H9 (cell line): ENCODE data around the gene CDC45. TPM values are rescaled to one million over a fixed set of nuclear protein-coding genes. Genes with fewer than 3 reads are reported as not detected.

ENCODE experiments used
- DNase-seq: peaks from one replicate; pipeline ENCODE4 v3.0.0-alpha.2; 2017
- H2AFZ ChIP-seq: one replicate; pipeline ENCODE4 v1.6.1; 2013; ENCODE audit warnings: mild to moderate bottlenecking, low read length, control low read depth, moderate library complexity
- H2AK5ac ChIP-seq: 2 replicates; pipeline ENCODE4 v1.6.1; 2013; ENCODE audit warnings: low read length, control low read depth, mixed read lengths; ENCODE audit not compliant: insufficient read length
- H2BK120ac ChIP-seq: one replicate; pipeline ENCODE4 v1.6.1; 2013; ENCODE audit warnings: low read depth, mild to moderate bottlenecking, low read length, control low read depth, inconsistent platforms; ENCODE audit not compliant: poor library complexity, severe bottlenecking
- H2BK12ac ChIP-seq: 2 replicates; pipeline ENCODE4 v1.6.1; 2013; ENCODE audit warnings: low read length, control low read depth, mixed read lengths, low read depth; ENCODE audit not compliant: insufficient read length
- H2BK15ac ChIP-seq: 2 replicates; pipeline ENCODE4 v1.6.1; 2013; ENCODE audit warnings: low read depth, low read length, control low read depth
- H2BK20ac ChIP-seq: one replicate; pipeline ENCODE4 v1.6.1; 2013; ENCODE audit warnings: low read depth, mild to moderate bottlenecking, low read length, control low read depth, inconsistent platforms; ENCODE audit not compliant: poor library complexity, severe bottlenecking
- H2BK5ac ChIP-seq: 2 replicates; pipeline ENCODE4 v1.6.1; 2013; ENCODE audit warnings: low read length, control low read depth, mixed read lengths; ENCODE audit not compliant: insufficient read length
- H3K14ac ChIP-seq: 2 replicates; pipeline ENCODE4 v1.6.1; 2013; ENCODE audit warnings: low read length, control low read depth; ENCODE audit not compliant: insufficient read depth
- H3K18ac ChIP-seq: 2 replicates; pipeline ENCODE4 v1.6.1; 2013; ENCODE audit warnings: low read depth, mild to moderate bottlenecking, mixed read lengths, low read length, control low read depth; ENCODE audit not compliant: insufficient read length
- H3K23ac ChIP-seq: 2 replicates; pipeline ENCODE4 v1.6.1; 2013; ENCODE audit warnings: low read length, control low read depth, mixed read lengths, low read depth; ENCODE audit not compliant: insufficient read length
- H3K23me2 ChIP-seq: 2 replicates; pipeline ENCODE4 v1.6.1; 2013; ENCODE audit warnings: low read depth, mild to moderate bottlenecking, mixed read lengths, low read length, control low read depth; ENCODE audit not compliant: insufficient read length, poor library complexity, severe bottlenecking
- H3K27ac ChIP-seq: 2 replicates; pipeline ENCODE4 v1.5.1; 2013; ENCODE audit warnings: low read length, control low read depth, mixed read lengths, low read depth; ENCODE audit not compliant: insufficient read length
- H3K27me3 ChIP-seq: 2 replicates; pipeline ENCODE4 v1.6.1; 2013; ENCODE audit warnings: low read length, control low read depth, inconsistent platforms; ENCODE audit not compliant: insufficient read depth
- H3K4ac ChIP-seq: 2 replicates; pipeline ENCODE4 v1.6.1; 2013; ENCODE audit warnings: low read depth, mild to moderate bottlenecking, control low read depth, inconsistent platforms, low read length, moderate library complexity
- H3K4me1 ChIP-seq: 2 replicates; pipeline ENCODE4 v1.6.1; 2013; ENCODE audit warnings: low read length, control low read depth, inconsistent platforms; ENCODE audit not compliant: insufficient read depth
- H3K4me2 ChIP-seq: 2 replicates; pipeline ENCODE4 v1.6.1; 2013; ENCODE audit warnings: low read length, control low read depth, mixed read lengths; ENCODE audit not compliant: insufficient read length, insufficient read depth
- H3K56ac ChIP-seq: 2 replicates; pipeline ENCODE4 v1.6.1; 2013; ENCODE audit warnings: low read depth, mild to moderate bottlenecking, mixed read lengths, low read length, control low read depth; ENCODE audit not compliant: insufficient read length
- H3K79me1 ChIP-seq: 2 replicates; pipeline ENCODE4 v1.6.1; 2013; ENCODE audit warnings: low read depth, mild to moderate bottlenecking, moderate library complexity, low read length, control low read depth, inconsistent platforms; ENCODE audit not compliant: insufficient read depth, poor library complexity, severe bottlenecking
- H3K79me2 ChIP-seq: 2 replicates; pipeline ENCODE4 v1.6.1; 2013; ENCODE audit warnings: low read length, control low read depth, inconsistent platforms; ENCODE audit not compliant: insufficient read depth
- H3K9ac ChIP-seq: 2 replicates; pipeline ENCODE4 v1.6.1; 2013; ENCODE audit warnings: low read length, control low read depth, mixed read lengths; ENCODE audit not compliant: insufficient read length; ENCODE audit errors: extremely low read depth
- H3K9me3 ChIP-seq: one replicate; pipeline ENCODE4 v1.6.1; 2013; ENCODE audit warnings: low read depth, low read length, inconsistent platforms; ENCODE audit not compliant: control insufficient read depth
- H3T11ph ChIP-seq: one replicate; pipeline ENCODE4 v1.6.1; 2013; ENCODE audit warnings: mild to moderate bottlenecking, low read length, control low read depth, inconsistent platforms
- H4K20me1 ChIP-seq: one replicate; pipeline ENCODE4 v1.6.1; 2013; ENCODE audit not compliant: control insufficient read depth, insufficient read length, insufficient read depth
- H4K5ac ChIP-seq: 2 replicates; pipeline ENCODE4 v1.6.1; 2013; ENCODE audit warnings: low read depth, mild to moderate bottlenecking, mixed read lengths, low read length, control low read depth; ENCODE audit not compliant: insufficient read length
- H4K8ac ChIP-seq: replicated peaks from 2 replicates; pipeline ENCODE4 v1.6.1; 2013; ENCODE audit warnings: low read length, control low read depth, mixed read lengths, low read depth; ENCODE audit not compliant: insufficient read length
- H4K91ac ChIP-seq: 2 replicates; pipeline ENCODE4 v1.6.1; 2013; ENCODE audit warnings: low read depth, mild to moderate bottlenecking, moderate library complexity, mixed read lengths, low read length, control low read depth; ENCODE audit not compliant: insufficient read length
- H3K27ac Mint-ChIP-seq, 3 experiments: 2 replicates in 2 of 3; 3 replicates in 1 of 3; pipeline ENCODE4 v1.8.0; 2020 to 2021; ENCODE audit warnings: mixed read lengths in 3 of 3, mild to moderate bottlenecking in 1 of 3, moderate library complexity in 1 of 3
- H3K27me3 Mint-ChIP-seq: 2 replicates; pipeline ENCODE4 v1.8.0; 2021; ENCODE audit warnings: low read depth, mild to moderate bottlenecking, moderate library complexity, mixed read lengths
- H3K36me3 Mint-ChIP-seq, 3 experiments: 2 replicates in 2 of 3; 3 replicates in 1 of 3; pipeline ENCODE4 v1.8.0; 2020 to 2021; ENCODE audit warnings: low read depth in 3 of 3, mixed read lengths in 3 of 3; ENCODE audit not compliant: insufficient read depth in 1 of 3
- H3K4me1 Mint-ChIP-seq, 2 experiments: 2 replicates each; pipeline ENCODE4 v1.8.0; 2020; ENCODE audit warnings: mixed read lengths in 2 of 2
- H3K4me3 Mint-ChIP-seq, 2 experiments: 2 replicates in 1 of 2; 3 replicates in 1 of 2; pipeline ENCODE4 v1.8.0; 2020 to 2021; ENCODE audit warnings: mild to moderate bottlenecking in 2 of 2, mixed read lengths in 2 of 2, moderate library complexity in 1 of 2
- H3K9me3 Mint-ChIP-seq, 2 experiments: 2 replicates in 1 of 2; 3 replicates in 1 of 2; pipeline ENCODE4 v1.8.0; 2020; ENCODE audit warnings: mild to moderate bottlenecking in 2 of 2, mixed read lengths in 2 of 2, moderate library complexity in 1 of 2
- CTCF ChIP-seq: fragments of 200-600 bp; sonication (generic); conservative IDR thresholded peaks from 3 replicates; pipeline ENCODE4 v1.8.0; 2021; ENCODE audit warnings: antibody characterized with exemption, mild to moderate bottlenecking
- WGBS: extraction: QIAGEN DNeasy Blood & Tissue Kit; methylation state at CpG from one replicate; pipeline ENCODE4 v1.1.7; 2013; ENCODE audit warnings: missing lambda C conversion rate, low lambda C conversion rate, mixed read lengths; ENCODE audit not compliant: insufficient read length; ENCODE audit errors: extremely low coverage; 5-methylcytosine and 5-hydroxymethylcytosine counted together
- total RNA-seq: library from RNA; stranded (reverse); gene quantifications from 2 replicates; pipeline ENCODE4 v1.2.1, GENCODE V29; 2021

The CDC45 gene
- total RNA-seq, 1 experiment from 2014 or later: 35.7 TPM

GRCh38 chr22:19455033-19455432, 24.7 kb upstream of the CDC45 start:
- no peaks in the 10 kb centered on the region for H3K9me3 ChIP-seq
- no peak overlapping the region for H2BK5ac ChIP-seq
- no peak overlapping the region for H3K4me3 Mint-ChIP-seq
- H3K23ac ChIP-seq: no peak overlapping the region
- H2AK5ac ChIP-seq: no peak overlapping the region
- H3K27ac Mint-ChIP-seq: no peak overlapping the region
- H3K14ac ChIP-seq: no peak overlapping the region
- no peak overlapping the region for H2AFZ ChIP-seq
- no peak for TF ChIP-seq CTCF
- H2BK15ac ChIP-seq: no peak overlapping the region
- H4K8ac ChIP-seq: no peak overlapping the region
- H3K27me3 Mint-ChIP-seq: no peaks in the 10 kb centered on the region
- H3K36me3 Mint-ChIP-seq: peaks cover 35 to 86% (median 60%) of the 10 kb centered on the region in 3 experiments
- H4K5ac ChIP-seq: no peak overlapping the region
- no peaks in the 10 kb centered on the region for H3K23me2 ChIP-seq
- no peaks in the 10 kb centered on the region for H3K9me3 Mint-ChIP-seq
- no peak overlapping the region for H3K4me2 ChIP-seq
- H3T11ph ChIP-seq: no peak overlapping the region
- H3K79me1 ChIP-seq: no peaks in the 10 kb centered on the region
- no peak overlapping the region for H3K27ac ChIP-seq
- H2BK120ac ChIP-seq: no peak overlapping the region
- H3K27me3 ChIP-seq: no peaks in the 10 kb centered on the region
- H3K79me2 ChIP-seq: no peaks in the 10 kb centered on the region
- no CpG with 5 or more reads among the region's 2 CpGs for WGBS
- H3K56ac ChIP-seq: no peak overlapping the region
- no peak overlapping the region for H3K18ac ChIP-seq
- DNase-seq: no peak
- H3K4me1 Mint-ChIP-seq: peaks cover 2 to 12% of the 10 kb centered on the region in 2 experiments; a peak in 2 of 4 replicates
- H2BK12ac ChIP-seq: no peak overlapping the region
- H3K9ac ChIP-seq: no peak overlapping the region
- no peak overlapping the region for H4K91ac ChIP-seq
- H3K4me1 ChIP-seq: no peaks in the 10 kb centered on the region
- no peaks in the 10 kb centered on the region for H4K20me1 ChIP-seq
- no peak overlapping the region for H3K4ac ChIP-seq
- H2BK20ac ChIP-seq: no peak overlapping the region
